H1 (cell line): ENCODE results near the gene RNF152. TPM values are rescaled to one million over a fixed set of nuclear protein-coding genes. Genes with fewer than 3 reads are reported as not detected.

ENCODE experiments used
- BACH1 ChIP-seq: IDR thresholded peaks from 2 replicates; pipeline ENCODE4 v1.6.1; 2012; ENCODE audit warnings: low read length, improper control_type of control experiment
- CHD7 ChIP-seq: fragments of 300-600 bp; sonication (generic); IDR thresholded peaks from 2 replicates; pipeline ENCODE4 v1.7.1; 2012; ENCODE audit warnings: low read length, moderate library complexity, mild to moderate bottlenecking, inconsistent platforms; ENCODE audit not compliant: insufficient replicate concordance
- E2F6 ChIP-seq: IDR thresholded peaks from 2 replicates; pipeline ENCODE4 v1.6.1; 2012; ENCODE audit warnings: inconsistent platforms
- RFX5 ChIP-seq: IDR thresholded peaks from 2 replicates; pipeline ENCODE4 v1.6.1; 2011; ENCODE audit warnings: low read depth, low read length, improper control_type of control experiment, borderline replicate concordance
- SAP30 ChIP-seq: fragments of 300-600 bp; sonication (generic); IDR thresholded peaks from 2 replicates; pipeline ENCODE4 v1.7.1; 2012; ENCODE audit warnings: low read length, moderate library complexity, mild to moderate bottlenecking, inconsistent platforms; ENCODE audit not compliant: insufficient read depth, insufficient replicate concordance
- SIN3A ChIP-seq, 2 experiments: IDR thresholded peaks in 1 of 2; conservative IDR thresholded peaks in 1 of 2; 2 replicates each; pipeline ENCODE4 v1.6.1; 2011 to 2012; ENCODE audit warnings: low read length in 2 of 2, improper control_type of control experiment in 1 of 2, low read depth in 1 of 2, mild to moderate bottlenecking in 1 of 2
- SP4 ChIP-seq: IDR thresholded peaks from 2 replicates; pipeline ENCODE4 v1.6.1; 2012; ENCODE audit warnings: low read length, inconsistent platforms
- TAF7 ChIP-seq: optimal IDR thresholded peaks from 2 replicates; pipeline ENCODE3; 2011; ENCODE audit warnings: low read depth, mild to moderate bottlenecking, inconsistent platforms, low read length, moderate library complexity, borderline replicate concordance
- polyA plus RNA-seq, 7 experiments: library from polyadenylated mRNA; depleted of rRNA in 3 of 7; stranded (reverse) in 5 of 7; unstranded in 2 of 7; fragments of >200 nt in 5 of 7; fragments of 200-250 nt in 2 of 7; gene quantifications; 1 replicate in 5 of 7; 2 replicates in 1 of 7; 4 replicates in 1 of 7; pipeline versions ENCODE4 v1.2.1 to v1.2.3, GENCODE V29; 2011 to 2013; ENCODE audit warnings: missing spikeins in 2 of 7, mixed read lengths in 2 of 7
- total RNA-seq: library from RNA; stranded (reverse); fragmentation: NEBNext Ultra II Directional; extraction: Animal tissue kit (Norgen Biotek cat#: 25700); gene quantifications from 2 replicates; pipeline ENCODE4 v1.2.1, GENCODE V29; 2021

Gene RNF152
- total and polyA plus RNA-seq, 2 of the 8 experiments (the other 6 are each of a cell fraction or from before 2014, with no cell fraction given): 1.1 to 2.7 TPM

- TF ChIP-seq CHD7 (no peak), TAF7 (no peak), E2F6 (no peak), BACH1 (no peak), SP4 (no peak), SAP30 (no peak), SIN3A (conservative IDR thresholded peaks at IDR 0.05 in 1 of 2, IDR thresholded peaks at IDR 0.05 in 1 of 2; ENCODE audit: low read depth in 1 of 2, low read length in 2 of 2) (no peak), RFX5 (no peak)
- TF ChIP-seq, all 59 proteins: peak for 0
These were observed 120.4 kb downstream of the RNF152 start (continued) for GRCh38 chr18:61772293-61772848.
